KOPT-K1 (cell line): ENCODE data around the gene MSRB3.
"Not testable (repeated sequence)": the region's sequence is repeated elsewhere in the genome, so short reads cannot be mapped to it uniquely, and the experiment has no call there.

Source experiments
- H3K27ac ChIP-seq: fragments of 200-600 bp; sonication (generic); 2 replicates; pipeline ENCODE4 v1.5.1; 2016; ENCODE audit warnings: antibody characterized with exemption, mild to moderate bottlenecking, low read depth, low read length; ENCODE audit not compliant: poor library complexity, severe bottlenecking
- H3K36me3 ChIP-seq: fragments of 200-600 bp; sonication (generic); 2 replicates; pipeline ENCODE4 v1.5.1; 2017; ENCODE audit warnings: antibody characterized with exemption, mild to moderate bottlenecking, low read length, moderate library complexity; ENCODE audit not compliant: insufficient read depth
- H3K9me3 ChIP-seq: fragments of 200-600 bp; sonication (generic); 2 replicates; pipeline ENCODE4 v1.5.1; 2017; ENCODE audit warnings: antibody characterized with exemption, low read length, mild to moderate bottlenecking; ENCODE audit not compliant: insufficient read depth, poor library complexity, severe bottlenecking

Gene MSRB3

GRCh38 chr12:65427646-65428045 is 149.2 kb downstream of the MSRB3 start:
- Histone ChIP-seq H3K9me3 (no peaks in the 10 kb centered on the region), H3K36me3 (no peaks in the 10 kb centered on the region), H3K27ac (no peak overlapping the region)

GRCh38 chr12:65430006-65430405 is 151.5 kb downstream of the MSRB3 start:
- no peaks in the 10 kb centered on the region for H3K36me3 ChIP-seq
- no peak overlapping the region for H3K27ac ChIP-seq
- H3K9me3 ChIP-seq: no peaks in the 10 kb centered on the region

- H3K36me3 ChIP-seq: no peaks in the 10 kb centered on the region
- H3K27ac ChIP-seq: no peak overlapping the region
- no peaks in the 10 kb centered on the region for H3K9me3 ChIP-seq
These were observed 152.3 kb downstream of the MSRB3 start for GRCh38 chr12:65430571-65431306.

GRCh38 chr12:65432114-65432513 is 153.6 kb downstream of the MSRB3 start:
- Histone ChIP-seq H3K9me3 (no peaks in the 10 kb centered on the region), H3K27ac (no peak overlapping the region), H3K36me3 (no peaks in the 10 kb centered on the region)

GRCh38 chr12:65432651-65433050 is 154.2 kb downstream of the MSRB3 start:
- H3K36me3 ChIP-seq: no peaks in the 10 kb centered on the region
- H3K27ac ChIP-seq: no peak overlapping the region
- no peaks in the 10 kb centered on the region for H3K9me3 ChIP-seq

- H3K36me3 ChIP-seq: no peaks in the 10 kb centered on the region
- H3K27ac ChIP-seq: no peak overlapping the region
- H3K9me3 ChIP-seq: no peaks in the 10 kb centered on the region
These were observed 156.3 kb downstream of the MSRB3 start for GRCh38 chr12:65434737-65435136.

GRCh38 chr12:65443038-65443437 is 164.6 kb downstream of the MSRB3 start:
- H3K9me3 ChIP-seq: no peaks in the 10 kb centered on the region
- no peak overlapping the region for H3K27ac ChIP-seq
- no peaks in the 10 kb centered on the region for H3K36me3 ChIP-seq

GRCh38 chr12:65444996-65445395 is 166.5 kb downstream of the MSRB3 start:
- no peak overlapping the region for H3K27ac ChIP-seq
- H3K36me3 ChIP-seq: no peaks in the 10 kb centered on the region
- H3K9me3 ChIP-seq: no peaks in the 10 kb centered on the region

- no peak overlapping the region for H3K27ac ChIP-seq
- H3K9me3 ChIP-seq: no peaks in the 10 kb centered on the region
- no peaks in the 10 kb centered on the region for H3K36me3 ChIP-seq
These were observed 168.4 kb downstream of the MSRB3 start for GRCh38 chr12:65446901-65447300.

GRCh38 chr12:65449400-65449799 is 170.9 kb downstream of the MSRB3 start:
- Histone ChIP-seq H3K27ac (no peak overlapping the region), H3K9me3 (no peaks in the 10 kb centered on the region), H3K36me3 (no peaks in the 10 kb centered on the region)

GRCh38 chr12:65450625-65451024 is 172.1 kb downstream of the MSRB3 start:
- H3K27ac ChIP-seq: no peak overlapping the region
- H3K36me3 ChIP-seq: no peaks in the 10 kb centered on the region
- H3K9me3 ChIP-seq: no peaks in the 10 kb centered on the region

GRCh38 chr12:65454115-65454787 is 175.8 kb downstream of the MSRB3 start:
- Histone ChIP-seq H3K9me3 (no peaks in the 10 kb centered on the region), H3K27ac (no peak overlapping the region), H3K36me3 (no peaks in the 10 kb centered on the region)

- not testable (repeated sequence) for H3K36me3 ChIP-seq, H3K9me3 ChIP-seq, H3K27ac ChIP-seq
These were observed 178.9 kb downstream of the MSRB3 start for GRCh38 chr12:65457341-65457740.

- H3K27ac ChIP-seq: no peak overlapping the region
- no peaks in the 10 kb centered on the region for H3K36me3 ChIP-seq
- no peaks in the 10 kb centered on the region for H3K9me3 ChIP-seq
These were observed 180.2 kb downstream of the MSRB3 start for GRCh38 chr12:65458718-65459117.

GRCh38 chr12:65459545-65459944 is 181.1 kb downstream of the MSRB3 start:
- Histone ChIP-seq H3K27ac (no peak overlapping the region), H3K36me3 (no peaks in the 10 kb centered on the region), H3K9me3 (no peaks in the 10 kb centered on the region)

- H3K9me3 ChIP-seq: no peaks in the 10 kb centered on the region
- H3K36me3 ChIP-seq: no peaks in the 10 kb centered on the region
- H3K27ac ChIP-seq: no peak overlapping the region
These were observed 181.6 kb downstream of the MSRB3 start for GRCh38 chr12:65460063-65460462.
